ENCODE measurements around the gene UBB.

The UBB gene

GRCh38 chr17:16418685-16419068 lies 37.8 kb downstream of the UBB start:
- DNase-seq (ENCODE audit: low read depth) = no peak

- peak; percentile 92 for DNase-seq (ENCODE audit: low read depth)
Observed at GRCh38 chr17:16419074-16419928, 38.4 kb downstream of the UBB start.

- DNase-seq (ENCODE audit: low read depth) = peak; percentile 76
Observed at GRCh38 chr17:16419929-16420271, 39.0 kb downstream of the UBB start.

GRCh38 chr17:16422416-16422815 lies 41.5 kb downstream of the UBB start:
- no peak for DNase-seq (ENCODE audit: low read depth)

GRCh38 chr17:16423226-16423872 lies 42.5 kb downstream of the UBB start:
- DNase-seq (ENCODE audit: low read depth) = no peak

- DNase-seq (ENCODE audit: low read depth) = no peak
Observed at GRCh38 chr17:16425202-16425601, 44.3 kb downstream of the UBB start.

- no peak for DNase-seq (ENCODE audit: low read depth)
Observed at GRCh38 chr17:16425698-16426659, 45.1 kb downstream of the UBB start.

- no peak for DNase-seq (ENCODE audit: low read depth)
Observed at GRCh38 chr17:16427020-16427419, 46.1 kb downstream of the UBB start.

GRCh38 chr17:16428098-16428882 lies 47.4 kb downstream of the UBB start:
- peak; percentile 69 for DNase-seq (ENCODE audit: low read depth)

- DNase-seq (ENCODE audit: low read depth) = no peak
Observed at GRCh38 chr17:16429083-16429482, 48.2 kb downstream of the UBB start.

GRCh38 chr17:16430650-16431049 lies 49.8 kb downstream of the UBB start:
- DNase-seq (ENCODE audit: low read depth) = no peak

GRCh38 chr17:16432017-16432416 lies 51.1 kb downstream of the UBB start:
- no peak for DNase-seq (ENCODE audit: low read depth)

Measured in amniotic epithelial cell (primary cell).